WI38 (cell line): ENCODE measurements around the gene MDGA2.
"Not testable (repeated sequence)": the region's sequence is repeated elsewhere in the genome, so short reads cannot be mapped to it uniquely, and the experiment has no call there.

Experiments used
- H3K4me3 ChIP-seq: 2 replicates; pipeline ENCODE4 v1.5.1; 2011; ENCODE audit warnings: low read depth, mild to moderate bottlenecking, control low read depth, low read length
- CTCF ChIP-seq: IDR thresholded peaks from 2 replicates; pipeline ENCODE4 v1.5.1; 2012; ENCODE audit warnings: low read depth, mild to moderate bottlenecking, control low read depth, low read length

MDGA2 gene

GRCh38 chr14:47660158-47660557, 15.2 kb downstream of the MDGA2 start:
- no peak for TF ChIP-seq CTCF
- H3K4me3 ChIP-seq = no peak overlapping the region

- TF ChIP-seq CTCF = no peak
- H3K4me3 ChIP-seq = no peak overlapping the region
These were observed 17.4 kb downstream of the MDGA2 start for GRCh38 chr14:47658041-47658440.

GRCh38 chr14:47657143-47657542, 18.3 kb downstream of the MDGA2 start:
- TF ChIP-seq CTCF = no peak
- H3K4me3 ChIP-seq = no peak overlapping the region

- TF ChIP-seq CTCF = no peak
These were observed 24.1 kb downstream of the MDGA2 start for GRCh38 chr14:47651337-47651736.

GRCh38 chr14:47637753-47638152, 37.7 kb downstream of the MDGA2 start:
- H3K4me3 ChIP-seq = no peak overlapping the region
- no peak for TF ChIP-seq CTCF

More at GRCh38 chr14:47651337-47651736, 24.1 kb downstream of the MDGA2 start:
- H3K4me3 ChIP-seq = no peak overlapping the region

GRCh38 chr14:47626151-47627035, 49.0 kb downstream of the MDGA2 start:
- no peak overlapping the region for H3K4me3 ChIP-seq
- no peak for TF ChIP-seq CTCF

- not testable (repeated sequence) for H3K4me3 ChIP-seq
These were observed 51.3 kb downstream of the MDGA2 start for GRCh38 chr14:47624126-47624525.
